Measurements from ENCODE around the gene KIF17.

DNA sequence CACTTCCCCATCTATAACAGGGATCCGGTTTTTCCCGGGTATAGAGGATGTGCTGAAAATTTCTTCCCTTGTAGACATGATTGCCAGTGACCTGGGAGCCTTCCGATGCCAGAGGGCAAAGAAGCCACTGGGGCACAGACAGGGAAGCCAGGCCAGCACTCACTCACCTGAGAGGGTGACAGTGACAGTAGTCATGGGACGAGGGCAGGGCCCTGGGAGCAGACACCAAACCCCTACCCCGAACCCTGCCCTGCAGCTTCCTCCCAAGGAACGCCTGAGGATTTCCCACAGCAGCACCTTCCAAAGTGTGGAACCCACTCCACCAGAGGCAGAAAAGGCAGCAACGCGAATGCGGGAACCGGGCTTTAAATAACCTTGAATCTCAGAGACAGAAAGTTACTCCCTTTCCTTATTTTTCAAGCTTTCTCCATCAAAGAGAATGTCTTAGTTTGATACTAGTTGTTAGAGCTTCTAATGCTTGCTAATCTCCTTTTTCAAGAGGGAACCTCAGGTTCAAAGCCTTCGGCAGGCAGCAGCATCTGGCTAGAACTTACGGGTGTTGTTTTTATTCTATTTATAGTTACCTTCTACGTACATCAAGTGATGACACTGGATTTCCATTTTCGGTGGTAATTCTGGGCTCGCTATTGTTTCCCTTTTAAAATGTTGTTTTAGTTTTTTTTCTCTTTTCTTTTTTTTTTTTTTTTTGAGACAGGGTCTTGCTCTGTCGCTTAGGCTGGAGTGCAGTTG is 59.5 kb downstream of the KIF17 start:
- TF ChIP-seq, protein P1, sequence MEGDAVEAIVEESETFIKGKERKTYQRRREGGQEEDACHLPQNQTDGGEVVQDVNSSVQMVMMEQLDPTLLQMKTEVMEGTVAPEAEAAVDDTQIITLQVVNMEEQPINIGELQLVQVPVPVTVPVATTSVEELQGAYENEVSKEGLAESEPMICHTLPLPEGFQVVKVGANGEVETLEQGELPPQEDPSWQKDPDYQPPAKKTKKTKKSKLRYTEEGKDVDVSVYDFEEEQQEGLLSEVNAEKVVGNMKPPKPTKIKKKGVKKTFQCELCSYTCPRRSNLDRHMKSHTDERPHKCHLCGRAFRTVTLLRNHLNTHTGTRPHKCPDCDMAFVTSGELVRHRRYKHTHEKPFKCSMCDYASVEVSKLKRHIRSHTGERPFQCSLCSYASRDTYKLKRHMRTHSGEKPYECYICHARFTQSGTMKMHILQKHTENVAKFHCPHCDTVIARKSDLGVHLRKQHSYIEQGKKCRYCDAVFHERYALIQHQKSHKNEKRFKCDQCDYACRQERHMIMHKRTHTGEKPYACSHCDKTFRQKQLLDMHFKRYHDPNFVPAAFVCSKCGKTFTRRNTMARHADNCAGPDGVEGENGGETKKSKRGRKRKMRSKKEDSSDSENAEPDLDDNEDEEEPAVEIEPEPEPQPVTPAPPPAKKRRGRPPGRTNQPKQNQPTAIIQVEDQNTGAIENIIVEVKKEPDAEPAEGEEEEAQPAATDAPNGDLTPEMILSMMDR (IDR thresholded peaks at IDR 0.05): no peak
- TF ChIP-seq POLR2A (IDR thresholded peaks at IDR 0.05): no peak
